ENCODE data around the gene KAT6B.

The KAT6B gene

GRCh38 chr10:75002351-75002725 lies 175.9 kb downstream of the KAT6B start:
- TF ChIP-seq, protein P1, sequence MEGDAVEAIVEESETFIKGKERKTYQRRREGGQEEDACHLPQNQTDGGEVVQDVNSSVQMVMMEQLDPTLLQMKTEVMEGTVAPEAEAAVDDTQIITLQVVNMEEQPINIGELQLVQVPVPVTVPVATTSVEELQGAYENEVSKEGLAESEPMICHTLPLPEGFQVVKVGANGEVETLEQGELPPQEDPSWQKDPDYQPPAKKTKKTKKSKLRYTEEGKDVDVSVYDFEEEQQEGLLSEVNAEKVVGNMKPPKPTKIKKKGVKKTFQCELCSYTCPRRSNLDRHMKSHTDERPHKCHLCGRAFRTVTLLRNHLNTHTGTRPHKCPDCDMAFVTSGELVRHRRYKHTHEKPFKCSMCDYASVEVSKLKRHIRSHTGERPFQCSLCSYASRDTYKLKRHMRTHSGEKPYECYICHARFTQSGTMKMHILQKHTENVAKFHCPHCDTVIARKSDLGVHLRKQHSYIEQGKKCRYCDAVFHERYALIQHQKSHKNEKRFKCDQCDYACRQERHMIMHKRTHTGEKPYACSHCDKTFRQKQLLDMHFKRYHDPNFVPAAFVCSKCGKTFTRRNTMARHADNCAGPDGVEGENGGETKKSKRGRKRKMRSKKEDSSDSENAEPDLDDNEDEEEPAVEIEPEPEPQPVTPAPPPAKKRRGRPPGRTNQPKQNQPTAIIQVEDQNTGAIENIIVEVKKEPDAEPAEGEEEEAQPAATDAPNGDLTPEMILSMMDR (IDR thresholded peaks at IDR 0.05; ENCODE audit: low read depth, low read length, missing control alignments): no peak
- no peak overlapping the region for H3K4me3 ChIP-seq (replicated peaks; ENCODE audit: low read depth, low read length)
- DNase-seq (ENCODE audit: extremely low read depth, low read depth): no peak

DNA sequence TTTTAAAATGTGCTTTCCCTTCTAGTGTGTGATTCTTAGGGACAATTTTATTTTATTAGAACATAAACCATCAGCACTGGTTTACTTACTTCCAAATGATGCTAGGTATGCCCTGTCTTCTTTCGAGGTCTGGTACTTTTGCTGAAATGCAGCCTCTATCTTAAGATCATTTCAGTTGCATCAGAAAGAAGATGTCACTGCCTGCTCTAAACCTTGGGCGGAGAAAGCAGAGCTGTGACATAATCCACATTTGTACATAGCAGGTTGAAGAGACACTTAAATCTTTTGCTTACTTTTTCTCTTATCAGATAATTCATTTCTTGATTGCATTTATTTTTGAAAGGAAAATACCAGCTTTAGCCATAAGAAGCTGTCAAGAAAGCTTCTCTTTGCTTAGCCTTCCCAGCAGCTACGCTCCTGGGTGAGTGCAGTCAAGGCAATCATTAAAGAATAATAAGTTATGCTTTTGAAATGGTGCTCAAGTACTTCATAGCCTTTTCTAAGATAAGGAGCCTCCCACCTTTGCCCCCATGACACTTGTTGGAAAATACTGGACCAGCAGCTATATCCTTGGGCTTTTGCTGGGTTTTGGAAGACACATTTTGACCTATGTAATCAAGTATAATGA lies 176.7 kb downstream of the KAT6B start:
- H3K4me3 ChIP-seq (replicated peaks; ENCODE audit: low read depth, low read length): no peak overlapping the region
- TF ChIP-seq, protein P1 (IDR thresholded peaks at IDR 0.05; ENCODE audit: low read depth, low read length, missing control alignments): no peak
- DNase-seq (ENCODE audit: extremely low read depth, low read depth): no peak

DNA sequence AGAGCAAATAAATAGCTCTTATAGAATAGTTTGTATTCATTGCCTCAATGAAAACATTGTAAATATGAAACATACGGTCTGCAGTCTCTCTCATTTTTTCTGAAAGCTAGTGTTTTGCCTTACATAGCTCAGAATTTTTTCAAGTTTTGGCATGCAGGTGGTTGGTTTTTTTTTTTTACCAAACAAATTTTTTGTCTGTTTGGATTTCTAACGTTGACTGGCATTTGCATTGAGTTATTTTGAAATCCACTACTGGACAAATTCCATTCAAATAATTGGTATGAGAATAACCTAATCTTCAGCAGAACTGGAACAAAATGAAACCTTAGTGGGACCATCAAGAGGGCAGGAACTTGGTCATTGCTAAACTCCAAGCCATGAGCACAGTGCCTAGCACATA lies 177.5 kb downstream of the KAT6B start:
- no peak overlapping the region for H3K4me3 ChIP-seq (replicated peaks; ENCODE audit: low read depth, low read length)
- no peak for DNase-seq (ENCODE audit: extremely low read depth, low read depth)
- TF ChIP-seq, protein P1 (IDR thresholded peaks at IDR 0.05; ENCODE audit: low read depth, low read length, missing control alignments): no peak

GRCh38 chr10:75007646-75008045 lies 181.2 kb downstream of the KAT6B start:
- no peak overlapping the region for H3K4me3 ChIP-seq (replicated peaks; ENCODE audit: low read depth, low read length)
- DNase-seq (ENCODE audit: extremely low read depth, low read depth): no peak
- TF ChIP-seq, protein P1 (IDR thresholded peaks at IDR 0.05; ENCODE audit: low read depth, low read length, missing control alignments): no peak

DNA sequence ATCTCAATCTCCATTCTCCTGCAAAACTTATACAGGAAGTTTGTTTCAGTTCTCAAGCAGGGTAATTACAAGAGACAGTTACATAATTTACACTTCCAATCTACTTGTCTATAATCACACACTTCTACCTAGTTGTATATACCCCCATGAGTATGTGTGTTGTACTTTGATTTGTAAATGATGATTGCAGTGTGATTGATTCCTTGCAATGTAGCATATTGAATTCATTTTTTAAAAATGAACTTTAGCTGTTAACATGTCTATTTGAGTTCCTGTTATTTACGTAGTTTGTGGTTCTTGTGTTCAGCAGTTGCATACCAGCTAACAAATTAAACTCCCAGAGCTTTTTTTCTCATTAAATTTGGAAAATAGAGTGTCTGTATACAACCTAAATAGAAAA lies 182.6 kb downstream of the KAT6B start:
- TF ChIP-seq, protein P1 (IDR thresholded peaks at IDR 0.05; ENCODE audit: low read depth, low read length, missing control alignments): no peak
- H3K4me3 ChIP-seq (replicated peaks; ENCODE audit: low read depth, low read length): no peak overlapping the region
- DNase-seq (ENCODE audit: extremely low read depth, low read depth): no peak

GRCh38 chr10:75009426-75009825 lies 183.0 kb downstream of the KAT6B start:
- DNase-seq (ENCODE audit: extremely low read depth, low read depth): no peak
- TF ChIP-seq, protein P1 (IDR thresholded peaks at IDR 0.05; ENCODE audit: low read depth, low read length, missing control alignments): no peak

DNA sequence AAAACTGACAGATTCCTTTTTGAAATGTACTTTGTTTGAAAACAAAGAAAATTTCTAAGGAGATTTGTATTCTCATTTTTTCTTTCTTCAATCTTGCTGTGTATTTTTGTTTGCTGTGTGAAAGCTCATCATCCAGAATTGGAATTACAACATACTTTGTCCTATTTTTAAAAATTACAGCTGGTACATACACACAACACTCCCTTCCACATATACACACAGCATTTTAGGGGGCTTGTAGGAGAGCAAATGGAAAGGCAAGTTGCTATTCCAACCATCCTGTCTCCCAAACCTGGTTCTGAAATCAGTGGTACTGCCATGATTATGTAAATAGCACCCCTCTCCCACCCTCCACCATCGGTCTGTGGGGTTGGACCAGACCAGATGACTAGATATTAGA lies 184.0 kb downstream of the KAT6B start:
- TF ChIP-seq, protein P1 (IDR thresholded peaks at IDR 0.05; ENCODE audit: low read depth, low read length, missing control alignments): no peak
- no peak overlapping the region for H3K4me3 ChIP-seq (replicated peaks; ENCODE audit: low read depth, low read length)

More at GRCh38 chr10:75009426-75009825, 183.0 kb downstream of the KAT6B start:
- no peak overlapping the region for H3K4me3 ChIP-seq (replicated peaks; ENCODE audit: low read depth, low read length)

More for the DNA sequence above, 184.0 kb downstream of the KAT6B start:
- no peak for DNase-seq (ENCODE audit: extremely low read depth, low read depth)
